Natural killer cell (primary cell): ENCODE data around the gene ABR. TPM values are rescaled to one million over a fixed set of nuclear protein-coding genes. Genes with fewer than 3 reads are reported as not detected.
"Not testable (repeated sequence)": the region's sequence is repeated elsewhere in the genome, so short reads cannot be mapped to it uniquely, and the experiment has no call there.

Experiments used
- ATAC-seq, 3 donors: fragments of 150-1000 bp in 2 of 3; fragments of 200-7000 bp in 1 of 3; cut with Tn5 transposase; 1 replicate in 1 of 3; 2 replicates in 2 of 3; pipeline ENCODE4 v1.10.0; 2021; ENCODE audit warnings: mild to moderate bottlenecking in 2 of 3, moderate library complexity in 2 of 3
- DNase-seq, 2 donors: peaks; one replicate each; pipeline versions ENCODE4 v3.0.0 to v3.0.0-alpha.2; 2013 to 2021; ENCODE audit warnings: mixed read lengths in 1 of 2
- H3K27ac ChIP-seq: one replicate; pipeline ENCODE4 v1.5.1; 2013; ENCODE audit warnings: mild to moderate bottlenecking, low read length
- H3K27me3 ChIP-seq: one replicate; pipeline ENCODE4 v1.6.1; 2013; ENCODE audit warnings: low read length; ENCODE audit not compliant: control insufficient read depth, insufficient read depth
- H3K36me3 ChIP-seq: one replicate; pipeline ENCODE4 v1.6.1; 2013; ENCODE audit warnings: low read length; ENCODE audit not compliant: control insufficient read depth, insufficient read depth
- H3K4me1 ChIP-seq: one replicate; pipeline ENCODE4 v1.6.1; 2013; ENCODE audit warnings: low read length; ENCODE audit not compliant: control insufficient read depth, insufficient read depth
- H3K4me3 ChIP-seq: one replicate; pipeline ENCODE4 v1.5.1; 2013; ENCODE audit warnings: low read length
- H3K9me3 ChIP-seq: one replicate; pipeline ENCODE4 v1.6.1; 2013; ENCODE audit warnings: low read length; ENCODE audit not compliant: control insufficient read depth, insufficient read depth
- H3K27ac Mint-ChIP-seq, 2 donors: one replicate each; pipeline ENCODE4 v1.8.0; 2022; ENCODE audit warnings: mild to moderate bottlenecking in 2 of 2, mixed read lengths in 2 of 2, moderate library complexity in 1 of 2
- H3K27me3 Mint-ChIP-seq, 2 donors: one replicate each; pipeline ENCODE4 v1.8.0; 2022; ENCODE audit warnings: low read depth in 2 of 2, mixed read lengths in 2 of 2
- H3K36me3 Mint-ChIP-seq: one replicate; pipeline ENCODE4 v1.8.0; 2022; ENCODE audit warnings: mixed read lengths
- H3K4me1 Mint-ChIP-seq, 2 donors: one replicate each; pipeline ENCODE4 v1.8.0; 2022; ENCODE audit warnings: mixed read lengths in 2 of 2
- H3K4me3 Mint-ChIP-seq: one replicate; pipeline ENCODE4 v1.8.0; 2022; ENCODE audit warnings: mild to moderate bottlenecking, moderate library complexity, mixed read lengths
- H3K9me3 Mint-ChIP-seq, 2 donors: one replicate each; pipeline ENCODE4 v1.8.0; 2022; ENCODE audit warnings: mixed read lengths in 2 of 2
- CTCF ChIP-seq: fragments of 200-600 bp; IDR thresholded peaks from one replicate; pipeline ENCODE4 v1.8.0; 2022; ENCODE audit warnings: antibody characterized with exemption
- WGBS: methylation state at CpG from one replicate; pipeline ENCODE4 v1.1.7; 2013; ENCODE audit warnings: missing lambda C conversion rate; ENCODE audit not compliant: insufficient coverage; 5-methylcytosine and 5-hydroxymethylcytosine counted together
- intact Hi-C: fragments of 100-400 bp; cut with micrococcal nuclease; formaldehyde crosslinking; loops from one replicate; pipeline ENCODE4 v1.14.2; 2022
- total RNA-seq, 4 donors: library from RNA; stranded (reverse); fragments of 120-200 nt in 1 of 4; gene quantifications; one replicate each; pipeline versions ENCODE4 v1.2.3 to v1.2.4, GENCODE V29; 2013 to 2022

The ABR gene
- total RNA-seq, 3 donors from 2014 or later (not counting 1 experiment from before 2014, with no cell fraction given) = 155 to 215 (median 163) TPM

DNA sequence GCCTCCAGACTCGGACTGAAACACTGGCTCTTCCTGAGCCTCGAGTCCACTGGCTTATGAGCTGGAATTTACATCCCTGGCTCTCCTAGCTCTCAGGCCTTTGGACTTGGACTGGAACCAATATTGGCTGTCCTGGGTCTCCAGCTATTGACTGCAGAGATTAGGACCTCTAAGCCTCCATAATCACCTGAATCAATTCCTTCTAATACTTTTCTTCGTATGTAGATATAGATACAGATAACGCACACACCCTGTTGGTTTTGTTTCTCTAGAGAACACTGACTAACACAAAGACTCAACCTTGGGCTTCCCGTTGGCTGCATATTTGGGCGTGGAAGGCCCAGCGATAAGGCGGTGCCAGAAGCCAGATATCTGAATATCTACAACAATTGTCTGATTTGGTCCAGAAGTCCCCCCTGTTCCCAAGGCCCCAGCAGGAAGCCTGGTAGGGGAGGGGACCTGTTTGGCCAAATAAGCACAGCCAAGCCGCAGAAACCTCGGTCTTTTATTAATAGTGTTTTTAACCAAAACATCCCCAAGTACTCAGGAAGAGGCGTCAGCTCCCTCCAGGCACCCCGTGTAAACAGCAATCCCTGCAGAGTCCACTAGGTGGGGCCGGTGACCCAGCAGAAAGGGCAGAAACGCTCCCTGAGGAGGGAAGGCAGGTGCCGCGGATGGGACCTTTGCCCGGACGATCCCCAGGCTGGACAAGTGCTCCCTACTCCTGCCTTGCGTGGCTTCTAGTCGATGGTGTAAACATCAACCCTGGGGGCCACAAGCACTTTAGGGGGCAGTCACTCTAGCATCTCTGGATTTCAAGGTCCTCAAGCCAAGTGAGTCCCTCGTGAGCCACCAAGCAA is 57.0 kb downstream of the ABR start:
- ATAC-seq = peak; percentile 31 to 65 (median 46)
- peak; percentile 83 to 86 for DNase-seq
- 33% methylated on average over 19 of the region's 21 CpGs for WGBS
- H3K4me3 ChIP-seq = no peak overlapping the region
- Mint-ChIP-seq H3K4me1 (peaks cover 35 to 37% of the 10 kb centered on the region in 2 donors), H3K27ac (peak overlapping the region; percentile 95 to 96), H3K27me3 (peaks cover 0 to 4% of the 10 kb centered on the region in 2 donors), H3K4me3 (peak overlapping the region; percentile 56), H3K9me3 (no peaks in the 10 kb centered on the region), H3K36me3 (no peaks in the 10 kb centered on the region)
- H3K4me1 ChIP-seq = peaks cover 43% of the 10 kb centered on the region
- H3K27me3 ChIP-seq = no peaks in the 10 kb centered on the region
- H3K36me3 ChIP-seq = no peaks in the 10 kb centered on the region
- intact Hi-C loops = loop anchor here (1.0 to 10.0 kb wide), 3 partner anchors 65 to 210 kb away; no protein-coding TSS in a partner anchor
- TF ChIP-seq CTCF = peak; percentile 83
- H3K9me3 ChIP-seq = no peaks in the 10 kb centered on the region
- H3K27ac ChIP-seq = peak overlapping the region; percentile 10

DNA sequence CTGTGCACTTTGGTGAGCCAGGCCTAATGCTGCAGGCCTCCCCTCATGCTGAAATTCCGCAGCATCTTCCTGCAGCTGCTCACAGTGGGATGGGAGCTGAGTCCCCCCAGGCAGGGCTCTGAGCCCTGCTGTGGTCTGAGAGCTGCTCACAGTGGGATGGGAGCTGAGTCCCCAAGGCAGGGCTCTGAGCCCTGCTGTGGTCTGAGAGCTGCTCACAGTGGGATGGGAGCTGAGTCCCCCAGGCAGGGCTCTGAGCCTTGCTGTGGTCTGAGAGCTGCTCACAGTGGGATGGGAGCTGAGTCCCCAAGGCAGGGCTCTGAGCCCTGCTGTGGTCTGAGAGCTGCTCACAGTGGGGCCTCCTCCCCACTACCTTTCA is 58.4 kb downstream of the ABR start:
- intact Hi-C loops = loop anchor here (2.0 to 10.0 kb wide), 3 partner anchors 77 to 211 kb away; no protein-coding TSS in a partner anchor
- H3K4me1 ChIP-seq = peaks cover 43% of the 10 kb centered on the region
- H3K27ac Mint-ChIP-seq = peak overlapping the region; percentile 95 to 96
- not testable (repeated sequence) for H3K9me3 ChIP-seq, ATAC-seq, H3K27me3 Mint-ChIP-seq, H3K36me3 ChIP-seq, H3K4me3 ChIP-seq, H3K27me3 ChIP-seq, H3K4me3 Mint-ChIP-seq, H3K36me3 Mint-ChIP-seq, H3K9me3 Mint-ChIP-seq, DNase-seq
- peaks cover 35 to 37% of the 10 kb centered on the region in 2 donors for H3K4me1 Mint-ChIP-seq
- peak overlapping the region; percentile 90 for H3K27ac ChIP-seq
- 63% methylated on average over 1 of the region's 1 CpG for WGBS

DNA sequence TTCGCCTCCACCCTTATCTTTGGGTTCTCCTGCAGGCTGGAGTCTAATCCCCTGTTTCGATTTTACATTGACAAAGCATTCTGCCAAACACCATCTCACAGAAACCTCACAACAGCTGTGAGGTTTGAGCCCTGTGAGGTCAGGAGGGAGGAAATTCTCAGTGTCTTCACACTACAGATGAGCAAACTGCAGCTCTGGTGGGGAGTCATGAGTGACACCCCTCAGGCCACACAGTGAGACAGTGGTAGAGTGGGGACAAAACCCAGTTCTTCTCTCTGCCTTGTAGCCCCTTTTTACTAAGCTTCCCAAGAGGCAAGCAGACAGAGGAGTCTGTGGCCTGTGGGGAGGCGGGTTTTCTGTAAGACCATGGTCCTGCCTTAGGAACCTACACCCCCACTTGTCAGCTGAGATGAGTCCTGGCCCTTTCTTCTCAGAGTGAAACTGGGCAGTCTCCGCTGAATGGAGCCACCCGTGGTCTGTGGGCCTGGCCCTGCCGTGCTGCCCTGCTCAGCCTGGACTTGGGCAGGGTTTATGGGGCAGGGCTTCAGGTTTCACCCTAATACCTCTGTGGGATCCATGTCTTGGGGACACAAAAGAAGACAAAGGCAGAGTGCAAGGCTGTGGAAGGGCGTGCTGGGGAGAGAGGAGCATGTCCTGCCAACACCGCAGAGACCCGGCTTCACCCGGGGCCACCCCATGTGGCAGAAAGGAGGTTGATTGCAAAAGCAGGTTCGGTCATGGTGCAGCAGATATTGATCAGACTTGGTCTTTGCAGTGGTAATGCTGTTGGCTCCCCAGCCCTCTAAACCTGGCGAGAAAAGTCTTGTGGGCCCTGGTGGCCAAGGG is 59.0 kb downstream of the ABR start:
- WGBS = 56% methylated on average over 10 of the region's 12 CpGs
- no peaks in the 10 kb centered on the region for H3K9me3 ChIP-seq
- no peak overlapping the region for H3K4me3 ChIP-seq
- Mint-ChIP-seq H3K4me3 (peak overlapping the region; percentile 79), H3K9me3 (no peaks in the 10 kb centered on the region), H3K36me3 (no peaks in the 10 kb centered on the region), H3K27ac (peak overlapping the region; percentile 95 to 96), H3K27me3 (peaks cover 0 to 4% of the 10 kb centered on the region in 2 donors), H3K4me1 (peaks cover 35 to 37% of the 10 kb centered on the region in 2 donors)
- peak; percentile 47 to 59 for DNase-seq
- peak overlapping the region; percentile 90 for H3K27ac ChIP-seq
- intact Hi-C loops = loop anchor here (2.0 to 10.0 kb wide), 3 partner anchors 78 to 211 kb away; no protein-coding TSS in a partner anchor
- no peaks in the 10 kb centered on the region for H3K27me3 ChIP-seq
- H3K36me3 ChIP-seq = no peaks in the 10 kb centered on the region
- no peak for TF ChIP-seq CTCF
- peaks cover 43% of the 10 kb centered on the region for H3K4me1 ChIP-seq
- ATAC-seq = peak; percentile 79 to 89 (median 86)
